ENCODE measurements around the gene KIF20A. TPM values are rescaled to one million over a fixed set of nuclear protein-coding genes. Genes with fewer than 3 reads are reported as not detected.

Gene KIF20A
- total RNA-seq, 3 donors from 2014 or later = 0.29 to 2.1 TPM; not detected in 1

GRCh38 chr5:138157626-138158025 is 21.3 kb upstream of the KIF20A start:
- intact Hi-C loops (cut with DNase I; ENCODE audit: low total_unique reads) = no loop called here
- Histone ChIP-seq H3K36me3 (peaks cover 23% of the 10 kb centered on the region), H3K4me1 (no peaks in the 10 kb centered on the region), H3K27ac (no peak overlapping the region), H3K27me3 (no peaks in the 10 kb centered on the region), H3K4me3 (no peak overlapping the region), H3K9me3 (no peaks in the 10 kb centered on the region)
- no peak for TF ChIP-seq POLR2A (IDR thresholded peaks at IDR 0.05)
- no peak for TF ChIP-seq POLR2AphosphoS5 (IDR thresholded peaks at IDR 0.05)
- TF ChIP-seq CTCF (IDR thresholded peaks at IDR 0.05) = no peak
- no peak for DNase-seq (ENCODE audit: low spot score in 2 of 2)

GRCh38 chr5:138159666-138160065 is 19.2 kb upstream of the KIF20A start:
- Histone ChIP-seq H3K27me3 (no peaks in the 10 kb centered on the region), H3K4me1 (no peaks in the 10 kb centered on the region), H3K9me3 (no peaks in the 10 kb centered on the region), H3K27ac (no peak overlapping the region), H3K4me3 (no peak overlapping the region), H3K36me3 (peaks cover 34% of the 10 kb centered on the region)
- no peak for TF ChIP-seq CTCF (IDR thresholded peaks at IDR 0.05)
- no peak for TF ChIP-seq POLR2AphosphoS5 (IDR thresholded peaks at IDR 0.05)
- no peak for TF ChIP-seq POLR2A (IDR thresholded peaks at IDR 0.05)
- no peak for DNase-seq (ENCODE audit: low spot score in 2 of 2)
- intact Hi-C loops (cut with DNase I; ENCODE audit: low total_unique reads) = no loop called here

- intact Hi-C loops (cut with DNase I; ENCODE audit: low total_unique reads) = no loop called here
- H3K4me3 ChIP-seq = no peak overlapping the region
- no peaks in the 10 kb centered on the region for H3K9me3 ChIP-seq
- DNase-seq (ENCODE audit: low spot score in 2 of 2) = no peak
- TF ChIP-seq POLR2A (IDR thresholded peaks at IDR 0.05) (no peak), POLR2AphosphoS5 (IDR thresholded peaks at IDR 0.05) (no peak), CTCF (IDR thresholded peaks at IDR 0.05) (no peak)
- no peaks in the 10 kb centered on the region for H3K4me1 ChIP-seq
- H3K36me3 ChIP-seq = peaks cover 43% of the 10 kb centered on the region
- no peak overlapping the region for H3K27ac ChIP-seq
- no peaks in the 10 kb centered on the region for H3K27me3 ChIP-seq
Observed at GRCh38 chr5:138160706-138161105, 18.2 kb upstream of the KIF20A start.

GRCh38 chr5:138163721-138164120 is 15.2 kb upstream of the KIF20A start:
- Histone ChIP-seq H3K9me3 (no peaks in the 10 kb centered on the region), H3K27ac (no peak overlapping the region), H3K27me3 (no peaks in the 10 kb centered on the region), H3K4me3 (no peak overlapping the region), H3K4me1 (no peaks in the 10 kb centered on the region), H3K36me3 (peaks cover 35% of the 10 kb centered on the region)
- DNase-seq (ENCODE audit: low spot score in 2 of 2) = no peak
- TF ChIP-seq POLR2AphosphoS5 (IDR thresholded peaks at IDR 0.05) (no peak), CTCF (IDR thresholded peaks at IDR 0.05) (no peak), POLR2A (IDR thresholded peaks at IDR 0.05) (no peak)
- intact Hi-C loops (cut with DNase I; ENCODE audit: low total_unique reads) = no loop called here

- H3K4me3 ChIP-seq = no peak overlapping the region
- intact Hi-C loops (cut with DNase I; ENCODE audit: low total_unique reads) = no loop called here
- no peaks in the 10 kb centered on the region for H3K27me3 ChIP-seq
- no peaks in the 10 kb centered on the region for H3K9me3 ChIP-seq
- DNase-seq (ENCODE audit: low spot score in 2 of 2) = no peak
- no peaks in the 10 kb centered on the region for H3K4me1 ChIP-seq
- no peak for TF ChIP-seq POLR2A (IDR thresholded peaks at IDR 0.05)
- no peak for TF ChIP-seq CTCF (IDR thresholded peaks at IDR 0.05)
- no peak for TF ChIP-seq POLR2AphosphoS5 (IDR thresholded peaks at IDR 0.05)
- peaks cover 28% of the 10 kb centered on the region for H3K36me3 ChIP-seq
- H3K27ac ChIP-seq = no peak overlapping the region
Observed at GRCh38 chr5:138169124-138169523, 9.8 kb upstream of the KIF20A start.
